ENCODE data around the gene FAM124B. TPM values are rescaled to one million over a fixed set of nuclear protein-coding genes. Genes with fewer than 3 reads are reported as not detected.

The FAM124B gene
- total RNA-seq, 2 experiments from 2014 or later, result not detected

DNA sequence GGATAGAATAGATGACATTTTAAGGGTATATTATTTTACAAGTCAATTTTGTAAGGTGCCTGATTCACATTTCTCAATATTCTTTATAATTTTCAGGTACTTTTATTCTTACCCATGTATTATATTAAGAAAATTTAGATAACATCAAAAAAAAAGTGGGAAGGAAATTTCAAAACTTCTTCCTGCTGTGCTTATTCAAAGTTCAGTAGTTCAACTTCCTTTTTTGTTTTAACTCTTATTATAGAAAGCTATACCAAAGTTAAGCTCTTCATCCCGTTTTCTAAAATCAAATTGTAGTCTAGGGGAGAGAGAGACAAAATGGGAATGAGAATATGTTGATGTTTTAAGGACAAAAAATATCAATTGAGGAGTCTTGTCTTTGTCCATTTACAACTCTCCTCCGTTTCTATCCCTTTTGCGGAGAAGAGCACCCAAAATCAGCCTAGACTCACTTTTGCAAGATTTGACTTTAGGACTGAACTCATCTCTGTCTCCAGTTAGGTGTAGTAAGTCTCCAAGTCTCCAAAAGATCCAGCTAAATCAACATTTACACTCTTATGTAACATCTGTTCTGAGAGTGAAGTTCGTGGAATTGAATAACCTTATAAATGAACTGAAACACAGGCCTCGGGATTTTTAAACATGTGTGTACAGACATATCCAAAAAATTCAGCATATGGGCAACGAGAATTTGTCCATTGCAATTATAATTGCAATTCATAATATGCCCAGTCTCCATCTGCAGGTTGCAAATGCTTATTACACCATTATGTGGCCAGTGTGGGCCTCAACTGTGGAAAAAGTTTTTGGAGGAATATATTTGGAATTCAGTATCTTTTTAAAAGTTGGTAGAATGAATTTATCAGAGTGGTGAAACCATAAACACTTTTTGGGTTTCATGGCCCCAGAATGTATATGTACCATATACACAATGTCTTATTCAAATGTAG, 23.9 kb downstream of the FAM124B start:
- BruUV-seq (replicated peaks), result no TSS peak
- Histone ChIP-seq H4K20me1 (ENCODE audit: insufficient read depth, low read length) (no peaks in the 10 kb centered on the region), H3K9me2 (ENCODE audit: insufficient read depth, low read length) (no peaks in the 10 kb centered on the region), H2AFZ (ENCODE audit: low read length) (no peak overlapping the region), H3K9me3 (ENCODE audit: low read length) (no peaks in the 10 kb centered on the region), H3K36me3 (ENCODE audit: insufficient read depth, low read length) (no peaks in the 10 kb centered on the region), H3K4me2 (ENCODE audit: low read length) (no peak overlapping the region), H3K79me2 (ENCODE audit: insufficient read depth, low read depth, low read length) (no peaks in the 10 kb centered on the region), H3K4me3 (ENCODE audit: low read depth, low read length, poor library complexity, severe bottlenecking) (no peak overlapping the region), H3K27ac (ENCODE audit: low read depth, low read length, poor library complexity, severe bottlenecking) (no peak overlapping the region), H3K4me1 (ENCODE audit: insufficient read depth, low read length, poor library complexity, severe bottlenecking) (peaks cover 3% of the 10 kb centered on the region)
- intact Hi-C loops (cut with micrococcal nuclease; ENCODE audit: unreplicated experiment), result no loop called here
- ChIA-PET POLR2A (interaction anchor here (0.6 to 0.7 kb wide), 2 partner anchors 82 to 243 kb away, joined by 3 read pairs; no protein-coding TSS in a partner anchor), CTCF (ENCODE audit: unreplicated experiment) (no interaction called here)
- no peak for DNase-seq (ENCODE audit: low spot score)
- TF ChIP-seq, protein P1, sequence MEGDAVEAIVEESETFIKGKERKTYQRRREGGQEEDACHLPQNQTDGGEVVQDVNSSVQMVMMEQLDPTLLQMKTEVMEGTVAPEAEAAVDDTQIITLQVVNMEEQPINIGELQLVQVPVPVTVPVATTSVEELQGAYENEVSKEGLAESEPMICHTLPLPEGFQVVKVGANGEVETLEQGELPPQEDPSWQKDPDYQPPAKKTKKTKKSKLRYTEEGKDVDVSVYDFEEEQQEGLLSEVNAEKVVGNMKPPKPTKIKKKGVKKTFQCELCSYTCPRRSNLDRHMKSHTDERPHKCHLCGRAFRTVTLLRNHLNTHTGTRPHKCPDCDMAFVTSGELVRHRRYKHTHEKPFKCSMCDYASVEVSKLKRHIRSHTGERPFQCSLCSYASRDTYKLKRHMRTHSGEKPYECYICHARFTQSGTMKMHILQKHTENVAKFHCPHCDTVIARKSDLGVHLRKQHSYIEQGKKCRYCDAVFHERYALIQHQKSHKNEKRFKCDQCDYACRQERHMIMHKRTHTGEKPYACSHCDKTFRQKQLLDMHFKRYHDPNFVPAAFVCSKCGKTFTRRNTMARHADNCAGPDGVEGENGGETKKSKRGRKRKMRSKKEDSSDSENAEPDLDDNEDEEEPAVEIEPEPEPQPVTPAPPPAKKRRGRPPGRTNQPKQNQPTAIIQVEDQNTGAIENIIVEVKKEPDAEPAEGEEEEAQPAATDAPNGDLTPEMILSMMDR (conservative IDR thresholded peaks at IDR 0.05; ENCODE audit: low read length), result peak; percentile 61
- TF ChIP-seq EZH2phosphoT487 (IDR thresholded peaks at IDR 0.05; ENCODE audit: borderline replicate concordance, low read depth, low read length), result no peak

DNA sequence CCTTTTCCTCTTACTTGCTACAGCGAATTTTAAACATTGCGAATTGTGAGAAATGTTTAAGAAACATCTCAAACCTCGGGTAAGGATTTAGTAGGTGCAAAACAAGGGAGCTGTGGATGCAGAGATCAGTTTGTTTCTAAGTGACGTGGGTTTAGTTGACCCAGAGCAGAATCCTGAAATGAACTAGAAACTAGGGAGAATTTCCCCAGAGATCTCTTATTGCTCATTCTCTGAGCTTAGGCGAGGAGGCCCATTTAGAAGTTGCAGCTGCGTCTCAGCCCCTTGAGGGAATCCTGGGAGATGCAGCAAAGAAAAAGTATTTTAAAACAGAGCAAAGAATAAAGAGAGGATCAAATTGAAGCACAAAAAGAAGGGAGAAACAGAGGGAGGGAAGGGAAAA, 29.3 kb downstream of the FAM124B start:
- no TSS peak for BruUV-seq (replicated peaks)
- Histone ChIP-seq H3K4me1 (ENCODE audit: insufficient read depth, low read length, poor library complexity, severe bottlenecking) (peaks cover 3% of the 10 kb centered on the region), H3K9me3 (ENCODE audit: low read length) (peaks cover 14% of the 10 kb centered on the region; the same call in 1 of the 2 replicates), H3K36me3 (ENCODE audit: insufficient read depth, low read length) (no peaks in the 10 kb centered on the region), H3K4me2 (ENCODE audit: low read length) (no peak overlapping the region), H2AFZ (ENCODE audit: low read length) (no peak overlapping the region), H3K79me2 (ENCODE audit: insufficient read depth, low read depth, low read length) (no peaks in the 10 kb centered on the region), H3K27ac (ENCODE audit: low read depth, low read length, poor library complexity, severe bottlenecking) (no peak overlapping the region), H3K9me2 (ENCODE audit: insufficient read depth, low read length) (no peaks in the 10 kb centered on the region), H4K20me1 (ENCODE audit: insufficient read depth, low read length) (no peaks in the 10 kb centered on the region), H3K4me3 (ENCODE audit: low read depth, low read length, poor library complexity, severe bottlenecking) (no peak overlapping the region)
- CTCF ChIA-PET (ENCODE audit: unreplicated experiment), result no interaction called here
- TF ChIP-seq EZH2phosphoT487 (IDR thresholded peaks at IDR 0.05; ENCODE audit: borderline replicate concordance, low read depth, low read length), result no peak
- TF ChIP-seq, protein P1 (conservative IDR thresholded peaks at IDR 0.05; ENCODE audit: low read length), result no peak
- intact Hi-C loops (cut with micrococcal nuclease; ENCODE audit: unreplicated experiment), result no loop called here
- POLR2A ChIA-PET, result interaction anchor here (0.5 to 2.4 kb wide), 9 partner anchors 12 to 421 kb away, joined by 3 to 5 read pairs (median 3); no protein-coding TSS in a partner anchor
- no peak for DNase-seq (ENCODE audit: low spot score)

Data from OCI-LY7 (cell line).